ENCODE data around the gene CFAP210.

CFAP210 gene

DNA sequence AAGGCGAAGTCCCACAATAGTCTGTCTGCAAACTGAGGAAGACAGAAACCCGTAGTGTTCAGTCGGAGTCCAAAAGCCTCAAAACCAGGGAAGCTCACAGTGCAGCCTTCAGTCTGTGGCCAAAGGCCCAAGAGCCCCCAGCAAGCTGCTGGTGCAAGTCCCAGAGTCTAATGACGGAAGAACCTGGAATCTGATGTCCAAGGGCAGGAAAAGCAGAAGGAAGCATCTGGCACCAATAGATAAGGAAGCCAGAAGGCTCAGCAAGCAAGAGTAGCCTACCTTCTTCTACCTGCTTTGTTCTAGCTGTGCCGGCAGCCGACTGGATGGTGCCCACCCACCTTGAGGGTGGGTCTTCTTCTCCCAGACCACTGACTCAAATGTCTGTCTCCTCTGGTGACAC lies 21.8 kb downstream of the CFAP210 start:
- no peak for DNase-seq

- DNase-seq = no peak
Observed at GRCh38 chr2:169670937-169671336, 23.3 kb downstream of the CFAP210 start.

GRCh38 chr2:169670215-169670651 lies 24.0 kb downstream of the CFAP210 start:
- DNase-seq = no peak

DNA sequence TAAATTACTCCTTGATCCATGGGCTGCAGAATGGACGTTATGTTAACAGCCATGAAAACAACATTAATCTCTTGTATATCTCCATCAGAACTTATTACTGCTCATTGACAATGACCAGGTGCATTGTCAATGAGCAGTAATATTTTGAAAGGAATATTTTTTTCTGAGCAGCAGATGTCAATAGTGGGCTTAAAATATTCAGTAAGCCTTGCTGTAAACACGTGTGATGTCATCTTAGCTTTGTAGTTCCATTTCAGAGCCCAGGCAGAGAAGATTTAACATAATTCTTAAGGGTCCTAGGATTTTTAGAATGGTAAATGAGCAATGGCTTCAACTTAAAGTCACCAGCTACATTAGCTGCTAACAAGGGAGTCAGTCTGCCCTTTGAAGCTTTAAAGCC lies 26.6 kb downstream of the CFAP210 start:
- DNase-seq = no peak

- no peak for DNase-seq
Observed at GRCh38 chr2:169664978-169665930, 29.0 kb downstream of the CFAP210 start.

GRCh38 chr2:169664600-169664977 lies 29.6 kb downstream of the CFAP210 start:
- no peak for DNase-seq

DNA sequence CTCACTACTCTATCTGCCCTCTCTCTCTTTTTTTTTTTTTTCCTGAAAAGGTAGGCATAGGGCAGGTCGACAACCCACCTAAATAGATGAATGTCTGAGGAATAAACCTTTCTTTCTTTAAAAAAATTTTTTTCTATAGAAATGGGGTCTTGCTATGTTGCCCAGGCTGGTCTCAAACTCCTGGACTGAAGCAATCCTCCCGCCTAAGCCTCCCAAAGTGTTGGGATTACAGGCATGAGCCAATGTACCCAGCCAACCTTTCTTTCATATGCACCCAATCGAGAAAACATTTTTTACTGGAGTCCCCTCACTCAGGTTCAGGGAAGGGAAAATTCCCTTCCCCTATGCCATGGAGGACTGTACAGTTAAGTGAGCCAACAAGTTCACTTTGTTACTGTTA lies 31.0 kb downstream of the CFAP210 start:
- no peak for DNase-seq

DNA sequence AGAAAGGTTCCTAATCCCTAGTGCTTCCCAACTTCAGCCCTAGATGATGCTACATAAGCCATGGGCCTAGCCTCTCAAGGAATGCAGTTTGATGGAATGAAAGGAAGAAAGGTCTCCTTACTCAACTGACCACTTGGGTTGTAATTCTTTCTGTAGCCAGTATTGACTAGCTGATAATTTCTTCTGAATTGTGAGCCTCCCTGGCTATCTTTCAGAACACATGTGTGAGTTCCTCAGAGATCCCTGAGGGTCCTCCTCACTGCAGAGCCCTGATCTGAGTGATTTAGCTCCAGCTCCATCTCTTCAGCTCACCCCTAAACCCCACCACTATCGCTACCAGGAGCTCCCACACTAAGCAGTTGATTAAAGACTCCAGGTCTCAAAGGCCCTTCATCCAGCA lies 31.5 kb downstream of the CFAP210 start:
- DNase-seq = no peak

- no peak for DNase-seq
Observed at GRCh38 chr2:169661265-169661664, 32.9 kb downstream of the CFAP210 start.

DNA sequence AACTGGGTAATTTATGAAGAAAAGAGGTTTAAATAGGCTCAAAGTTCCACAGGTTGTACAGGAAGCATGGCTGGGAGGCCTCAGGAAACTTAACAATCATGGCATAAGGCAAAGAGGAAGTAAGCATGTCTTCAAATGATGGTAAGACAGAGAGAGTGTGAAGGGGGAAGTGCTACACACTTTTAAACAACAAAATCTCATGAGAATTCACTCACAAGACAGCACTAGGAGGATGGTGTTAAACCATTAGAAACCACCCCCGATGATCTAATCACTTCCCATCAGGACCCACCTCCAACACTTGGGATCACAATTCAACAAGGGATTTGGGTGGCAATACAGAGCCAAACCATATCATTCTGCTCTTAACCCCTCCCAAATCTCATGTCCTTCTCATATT lies 34.9 kb downstream of the CFAP210 start:
- DNase-seq = no peak

DNA sequence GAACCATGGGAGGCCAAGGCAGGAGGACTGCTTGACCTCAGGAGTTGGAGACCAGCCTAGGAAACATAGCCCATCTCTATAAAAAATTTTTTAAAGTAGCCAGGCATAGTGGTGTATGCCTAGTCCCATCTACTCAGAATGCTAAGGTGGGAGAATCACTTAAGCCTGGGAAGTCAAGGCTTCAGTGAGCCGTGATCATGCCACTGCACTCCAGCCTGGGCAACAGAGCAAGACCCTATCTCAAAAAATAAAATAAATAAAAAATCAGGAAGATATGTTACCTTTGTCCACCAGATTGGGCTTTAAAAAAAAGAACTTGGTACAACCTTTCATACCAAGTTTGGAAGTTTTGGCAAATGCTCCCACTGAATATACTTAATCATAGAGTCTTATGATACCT lies 35.3 kb downstream of the CFAP210 start:
- DNase-seq = no peak

GRCh38 chr2:169656164-169656563 lies 38.0 kb downstream of the CFAP210 start:
- no peak for DNase-seq

DNA sequence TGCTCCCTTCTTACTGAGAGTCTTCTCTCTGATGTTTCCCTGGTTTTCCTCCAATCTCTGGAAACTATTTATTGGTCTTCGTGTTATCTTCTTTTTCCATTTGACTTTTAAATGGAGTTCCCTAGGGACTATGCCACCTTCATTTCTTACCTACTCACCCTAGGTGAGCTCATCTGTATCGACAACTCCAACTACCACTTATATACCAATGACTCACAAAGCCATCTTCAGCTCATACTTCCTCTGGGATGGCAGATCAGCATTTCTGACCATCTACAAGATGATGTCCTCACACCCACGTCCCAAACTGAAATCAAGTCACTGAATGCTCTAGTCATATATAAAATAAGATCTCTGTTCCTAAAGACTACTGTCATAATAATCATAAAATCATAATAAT lies 40.6 kb downstream of the CFAP210 start:
- no peak for DNase-seq

- no peak for DNase-seq
Observed at GRCh38 chr2:169649278-169649677, 44.9 kb downstream of the CFAP210 start.

- no peak for DNase-seq
Observed at GRCh38 chr2:169647496-169647895, 46.7 kb downstream of the CFAP210 start.

- DNase-seq = no peak
Observed at GRCh38 chr2:169644173-169644572, 50.0 kb downstream of the CFAP210 start.

DNA sequence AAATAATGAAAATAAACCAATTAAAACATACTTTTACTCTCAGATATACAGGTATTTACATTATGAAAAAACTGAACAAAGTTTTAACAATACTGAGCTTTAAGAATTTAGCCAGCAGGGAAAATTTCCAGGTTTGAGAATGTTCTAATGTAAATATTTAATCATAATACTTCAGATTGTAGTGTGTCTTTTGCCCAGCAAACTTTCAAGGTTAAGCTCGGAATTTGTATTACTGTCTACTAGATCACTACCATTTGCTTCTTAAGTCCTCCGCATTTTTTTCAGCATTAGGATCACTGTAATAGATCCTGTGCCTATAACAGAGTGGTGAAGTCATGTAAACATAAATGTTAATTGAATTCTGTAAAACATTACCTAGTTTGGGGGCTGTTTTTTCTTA lies 52.7 kb downstream of the CFAP210 start:
- no peak for DNase-seq

- no peak for DNase-seq
Observed at GRCh38 chr2:169640104-169640503, 54.1 kb downstream of the CFAP210 start.

- DNase-seq = no peak
Observed at GRCh38 chr2:169637620-169638019, 56.6 kb downstream of the CFAP210 start.

GRCh38 chr2:169636440-169637097 lies 57.6 kb downstream of the CFAP210 start:
- no peak for DNase-seq

DNA sequence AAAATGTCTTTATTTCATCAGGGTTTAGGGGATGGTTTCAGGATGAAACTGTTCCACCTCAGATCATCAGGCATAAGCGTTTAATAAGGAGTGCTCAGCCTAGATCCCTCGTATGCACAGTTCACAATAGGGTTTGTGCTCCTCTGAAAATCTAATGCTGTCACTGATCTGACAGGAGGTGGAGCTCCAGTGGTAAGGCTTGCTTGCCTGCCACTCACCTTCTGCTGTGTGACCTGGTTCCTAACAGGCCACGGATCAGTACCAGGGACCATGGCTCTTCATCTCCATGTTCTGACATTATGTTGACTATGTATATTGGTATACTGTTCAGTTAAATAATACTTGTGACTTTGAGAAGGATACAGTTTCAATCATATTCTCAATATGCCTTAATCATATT lies 68.4 kb downstream of the CFAP210 start:
- no peak for DNase-seq

DNA sequence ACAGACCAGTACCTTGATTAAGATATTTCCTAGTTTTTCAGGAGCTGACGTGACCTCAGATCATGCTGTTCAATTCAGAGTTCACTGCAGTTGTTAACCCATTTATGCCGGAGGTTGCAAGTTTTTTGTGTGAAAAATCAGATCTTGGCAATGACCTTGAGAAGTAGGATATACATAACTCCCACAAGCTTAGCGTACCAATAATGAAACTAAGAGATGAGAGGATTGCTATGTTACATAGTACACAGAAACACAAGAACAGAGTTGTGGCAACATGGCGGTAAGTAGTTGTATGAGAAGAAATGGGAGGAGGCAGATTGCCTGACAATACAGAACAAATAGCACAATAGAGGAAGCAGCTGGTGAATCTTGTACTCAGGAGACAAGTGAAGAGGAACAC lies 71.0 kb downstream of the CFAP210 start:
- no peak for DNase-seq

DNA sequence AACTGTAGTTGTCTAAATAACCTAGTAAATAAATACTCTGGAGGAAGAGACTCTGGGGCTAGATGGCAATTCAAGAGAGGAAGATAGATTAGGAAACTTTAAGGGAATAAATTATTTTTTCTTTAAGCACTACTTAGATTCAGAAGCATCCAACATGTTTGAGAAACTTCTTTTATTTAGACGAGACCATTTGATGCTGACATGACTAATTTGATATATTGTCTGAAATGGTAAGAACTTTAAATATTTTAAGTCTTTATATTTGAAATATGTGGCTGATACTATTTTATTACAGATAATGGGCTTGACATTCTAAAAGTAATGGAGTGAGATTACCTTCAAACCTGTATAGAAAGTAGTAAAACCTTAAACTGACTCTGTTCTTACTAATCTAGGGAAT lies 73.7 kb downstream of the CFAP210 start:
- no peak for DNase-seq

DNA sequence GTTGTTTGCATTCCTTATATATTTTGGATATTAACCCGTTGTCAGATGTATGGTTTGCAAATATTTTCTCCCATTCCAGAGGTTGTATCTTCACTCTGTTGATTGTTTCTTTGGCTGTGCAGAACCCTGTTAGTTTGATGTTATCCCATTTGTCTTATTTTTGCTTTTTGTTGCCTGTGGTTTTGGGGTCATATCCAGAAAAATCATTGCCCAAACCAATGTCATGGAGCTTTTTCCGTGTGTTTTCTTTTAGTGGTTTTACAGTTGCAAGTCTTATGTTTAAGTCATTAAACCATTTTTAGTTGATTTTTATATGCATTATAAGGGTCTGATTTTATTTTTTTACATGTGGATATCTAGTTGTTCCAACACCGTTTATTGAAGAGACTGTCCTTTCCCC lies 74.3 kb downstream of the CFAP210 start:
- no peak for DNase-seq

All from CD4-positive, alpha-beta T cell treated with Interleukin-1 beta for 1 hour (primary cell).